Naive thymus-derived CD4-positive, alpha-beta T cell (primary cell): Measurements from ENCODE around the gene OTOR. TPM values are rescaled to one million over a fixed set of nuclear protein-coding genes. Genes with fewer than 3 reads are reported as not detected.

Experiments used
- ATAC-seq: fragments of 150-1000 bp; cut with Tn5 transposase; 2 replicates; pipeline ENCODE4 v1.10.0; 2021; ENCODE audit warnings: mild to moderate bottlenecking, moderate library complexity
- CTCF ChIA-PET: fragments of 350-600 bp; sonication (Branson Sonifier 250); formaldehyde crosslinking; loops from one replicate; lab custom pipeline; 2021; ENCODE audit warnings: antibody characterized with exemption; lab: Charles Lee
- POLR2A ChIA-PET: fragments of 350-600 bp; sonication (Branson Sonifier 250); formaldehyde crosslinking; loops from one replicate; lab custom pipeline; 2021; ENCODE audit warnings: antibody characterized with exemption, inconsistent platforms; lab: Charles Lee
- DNase-seq, 9 donors: peaks; one replicate each; pipeline versions ENCODE4 v3.0.0 to v3.0.0-alpha.2; 2020 to 2022; ENCODE audit warnings: mixed read lengths in 1 of 9
- H3K27ac ChIP-seq: one replicate; pipeline ENCODE4 v1.7.0; 2013; ENCODE audit warnings: mild to moderate bottlenecking, low read depth, low read length, moderate library complexity
- H3K27me3 ChIP-seq, 2 donors: one replicate each; pipeline ENCODE4 v1.7.0; 2013; ENCODE audit warnings: low read length in 2 of 2, mild to moderate bottlenecking in 2 of 2, moderate library complexity in 2 of 2; ENCODE audit not compliant: control insufficient read depth in 2 of 2, insufficient read depth in 2 of 2
- H3K36me3 ChIP-seq, 3 experiments: 1 replicate in 2 of 3; 2 replicates in 1 of 3; pipeline ENCODE4 v1.7.0; 2013; ENCODE audit warnings: low read length in 3 of 3, mild to moderate bottlenecking in 3 of 3, moderate library complexity in 1 of 3; ENCODE audit not compliant: insufficient read depth in 3 of 3, control insufficient read depth in 2 of 3
- H3K4me1 ChIP-seq, 2 donors: one replicate each; pipeline ENCODE4 v1.7.0; 2013; ENCODE audit warnings: low read length in 2 of 2, mild to moderate bottlenecking in 2 of 2, moderate library complexity in 1 of 2; ENCODE audit not compliant: control insufficient read depth in 2 of 2, insufficient read depth in 2 of 2
- H3K4me3 ChIP-seq: 2 replicates; pipeline ENCODE4 v1.7.0; 2013; ENCODE audit warnings: mild to moderate bottlenecking, low read length
- H3K9me3 ChIP-seq, 3 experiments: 1 replicate in 2 of 3; 2 replicates in 1 of 3; pipeline ENCODE4 v1.7.0; 2013; ENCODE audit warnings: low read length in 3 of 3; ENCODE audit not compliant: control insufficient read depth in 2 of 3
- H3K27ac Mint-ChIP-seq, 9 donors: one replicate each; pipeline ENCODE4 v1.8.0; 2020 to 2022; ENCODE audit warnings: mixed read lengths in 9 of 9, mild to moderate bottlenecking in 8 of 9, moderate library complexity in 5 of 9, inconsistent platforms in 2 of 9
- H3K27me3 Mint-ChIP-seq, 5 donors: one replicate each; pipeline ENCODE4 v1.8.0; 2021 to 2022; ENCODE audit warnings: mixed read lengths in 5 of 5, mild to moderate bottlenecking in 1 of 5
- H3K36me3 Mint-ChIP-seq, 5 donors: one replicate each; pipeline ENCODE4 v1.8.0; 2020 to 2022; ENCODE audit warnings: mixed read lengths in 5 of 5, mild to moderate bottlenecking in 3 of 5, inconsistent platforms in 1 of 5
- H3K4me1 Mint-ChIP-seq, 7 donors: one replicate each; pipeline ENCODE4 v1.8.0; 2020 to 2022; ENCODE audit warnings: mixed read lengths in 7 of 7, mild to moderate bottlenecking in 3 of 7, inconsistent platforms in 1 of 7
- H3K4me3 Mint-ChIP-seq, 10 donors: one replicate each; pipeline ENCODE4 v1.8.0; 2020 to 2022; ENCODE audit warnings: mild to moderate bottlenecking in 10 of 10, mixed read lengths in 10 of 10, moderate library complexity in 6 of 10, inconsistent platforms in 2 of 10
- H3K9me3 Mint-ChIP-seq, 11 donors: one replicate each; pipeline ENCODE4 v1.8.0; 2020 to 2022; ENCODE audit warnings: mixed read lengths in 11 of 11, mild to moderate bottlenecking in 4 of 11, inconsistent platforms in 1 of 11, moderate library complexity in 1 of 11
- intact Hi-C, 2 donors: fragments of 100-400 bp; cut with micrococcal nuclease; formaldehyde crosslinking; loops; one replicate each; pipeline ENCODE4 v1.15.1; 2023
- polyA plus RNA-seq, 2 donors: library from polyadenylated mRNA; unstranded; fragments of 300-500 nt; fragmentation: Illumina TruSeq; gene quantifications; one replicate each; pipeline ENCODE4 v1.2.3, GENCODE V29; 2021
- total RNA-seq, 6 experiments: library from RNA in 5 of 6; stranded (reverse) in 5 of 6; gene quantifications; 1 replicate in 5 of 6; 2 replicates in 1 of 6; pipeline ENCODE4 v1.2.3 and lab custom pipeline; 2021 to 2026

Gene OTOR
- total RNA-seq (not detected), polyA plus RNA-seq (not detected), total RNA-seq (lab: John Stamatoyannopoulos, UW) (not detected)

GRCh38 chr20:16748308-16748900 is at the start of gene OTOR:
TSS of gene OTOR (plus strand) at chr20:16748358. CDS start at chr20:16748402, 44 bp downstream.
- no peaks in the 10 kb centered on the region for H3K4me1 Mint-ChIP-seq
- H3K4me3 Mint-ChIP-seq, result no peak within 1 kb of the TSS
- H3K9me3 Mint-ChIP-seq, result no peaks in the 10 kb centered on the region
- H3K36me3 Mint-ChIP-seq, result no peaks in the 10 kb centered on the region
- no peak within 1 kb of the TSS for H3K27ac Mint-ChIP-seq
- Histone ChIP-seq H3K27me3 (no peaks in the 10 kb centered on the region), H3K4me3 (no peak within 1 kb of the TSS), H3K27ac (no peak within 1 kb of the TSS), H3K36me3 (no peaks in the 10 kb centered on the region), H3K4me1 (no peaks in the 10 kb centered on the region), H3K9me3 (no peaks in the 10 kb centered on the region)
- ChIA-PET CTCF (no interaction called here), POLR2A (no interaction called here)
- ATAC-seq, result no peak
- DNase-seq, result no peak
- intact Hi-C loops, result no loop called here
- H3K27me3 Mint-ChIP-seq, result peaks cover 0 to 38% (median 8%) of the 10 kb centered on the region in 5 donors

GRCh38 chr20:16699293-16699692 is 48.9 kb upstream of the OTOR start:
- no peaks in the 10 kb centered on the region for H3K27me3 ChIP-seq
- no peak overlapping the region for H3K4me3 ChIP-seq
- no peaks in the 10 kb centered on the region for H3K9me3 ChIP-seq
- no peaks in the 10 kb centered on the region for H3K36me3 ChIP-seq
- intact Hi-C loops, result no loop called here
- no peaks in the 10 kb centered on the region for H3K4me1 ChIP-seq
- ChIA-PET CTCF (no interaction called here), POLR2A (no interaction called here)
- no peak overlapping the region for H3K27ac ChIP-seq
- peak in 1 of 9 donors; percentile 1 for DNase-seq
- H3K4me3 Mint-ChIP-seq, result no peak overlapping the region
- no peaks in the 10 kb centered on the region for H3K36me3 Mint-ChIP-seq
- no peak for ATAC-seq
- H3K27me3 Mint-ChIP-seq, result peaks cover 3 to 17% (median 5%) of the 10 kb centered on the region in 5 donors
- H3K4me1 Mint-ChIP-seq, result peaks cover 0 to 4% (median 0%) of the 10 kb centered on the region in 7 donors
- no peaks in the 10 kb centered on the region for H3K9me3 Mint-ChIP-seq
- H3K27ac Mint-ChIP-seq, result no peak overlapping the region

- CTCF ChIA-PET, result no interaction called here
- H3K9me3 Mint-ChIP-seq, result peaks cover 0 to 5% (median 0%) of the 10 kb centered on the region in 11 donors
These were observed 46.9 kb upstream of the OTOR start for GRCh38 chr20:16701296-16701695.

GRCh38 chr20:16703570-16703969 is 44.6 kb upstream of the OTOR start:
- Mint-ChIP-seq H3K4me3 (no peak overlapping the region), H3K27me3 (peaks cover 0 to 22% (median 10%) of the 10 kb centered on the region in 5 donors), H3K36me3 (peaks cover 0 to 16% (median 0%) of the 10 kb centered on the region in 5 donors), H3K4me1 (peaks cover 7 to 29% (median 22%) of the 10 kb centered on the region in 7 donors), H3K27ac (no peak overlapping the region), H3K9me3 (peaks cover 0 to 11% (median 0%) of the 10 kb centered on the region in 11 donors)
- H3K4me1 ChIP-seq, result peaks cover 4 to 13% of the 10 kb centered on the region in 2 donors
- no peaks in the 10 kb centered on the region for H3K27me3 ChIP-seq
- no peaks in the 10 kb centered on the region for H3K36me3 ChIP-seq
- no peak overlapping the region for H3K27ac ChIP-seq
- ChIA-PET CTCF (no interaction called here), POLR2A (no interaction called here)
- intact Hi-C loops, result no loop called here
- no peak for ATAC-seq
- H3K4me3 ChIP-seq, result no peak overlapping the region
- DNase-seq, result no peak
- no peaks in the 10 kb centered on the region for H3K9me3 ChIP-seq

More at GRCh38 chr20:16701296-16701695, 46.9 kb upstream of the OTOR start:
- H3K27ac Mint-ChIP-seq, result no peak overlapping the region
- H3K4me3 ChIP-seq, result no peak overlapping the region
- POLR2A ChIA-PET, result no interaction called here
- H3K9me3 ChIP-seq, result no peaks in the 10 kb centered on the region
- intact Hi-C loops, result loop anchor here (1.0 kb wide), 2 partner anchors 60 to 120 kb away; no protein-coding TSS in a partner anchor
- no peaks in the 10 kb centered on the region for H3K4me1 ChIP-seq
- H3K27ac ChIP-seq, result no peak overlapping the region
- H3K27me3 ChIP-seq, result no peaks in the 10 kb centered on the region
- ATAC-seq, result peak; percentile 54
- H3K27me3 Mint-ChIP-seq, result peaks cover 0 to 18% (median 10%) of the 10 kb centered on the region in 5 donors
- peaks cover 0 to 7% (median under 1%) of the 10 kb centered on the region in 7 donors for H3K4me1 Mint-ChIP-seq
- DNase-seq, result peak in 6 of 9 donors; percentile 15 to 36 (median 28)
- no peaks in the 10 kb centered on the region for H3K36me3 ChIP-seq
- H3K4me3 Mint-ChIP-seq, result no peak overlapping the region
- peaks cover 0 to 6% (median 0%) of the 10 kb centered on the region in 5 donors for H3K36me3 Mint-ChIP-seq

GRCh38 chr20:16707674-16708073 is 40.5 kb upstream of the OTOR start:
- ChIA-PET CTCF (no interaction called here), POLR2A (interaction anchor here (2.5 kb wide), 1 partner anchor 21 kb away, joined by 13 read pairs; the partner anchor contains the start of gene SNRPB2)
- no peak for DNase-seq
- Mint-ChIP-seq H3K36me3 (peaks cover 0 to 21% (median 0%) of the 10 kb centered on the region in 5 donors), H3K27ac (peak overlapping the region in 2 of 9 donors; percentile 5 to 54), H3K4me3 (peak overlapping the region in 6 of 10 donors; percentile 1 to 67 (median 41)), H3K4me1 (peaks cover 26 to 52% (median 42%) of the 10 kb centered on the region in 7 donors), H3K27me3 (peaks cover 0 to 35% (median 9%) of the 10 kb centered on the region in 5 donors), H3K9me3 (peaks cover 0 to 17% (median 0%) of the 10 kb centered on the region in 11 donors)
- H3K27ac ChIP-seq, result no peak overlapping the region
- H3K4me1 ChIP-seq, result peaks cover 17 to 27% of the 10 kb centered on the region in 2 donors
- H3K27me3 ChIP-seq, result no peaks in the 10 kb centered on the region
- intact Hi-C loops, result loop anchor here in 1 of 2 donors (5.0 kb wide), 1 partner anchor 35 kb away; no protein-coding TSS in a partner anchor
- no peak for ATAC-seq
- no peaks in the 10 kb centered on the region for H3K36me3 ChIP-seq
- H3K4me3 ChIP-seq, result no peak overlapping the region
- H3K9me3 ChIP-seq, result no peaks in the 10 kb centered on the region

- Mint-ChIP-seq H3K36me3 (peaks cover 0 to 21% (median 0%) of the 10 kb centered on the region in 5 donors), H3K27me3 (peaks cover 0 to 41% (median 9%) of the 10 kb centered on the region in 5 donors), H3K27ac (peak overlapping the region in 8 of 9 donors; percentile 28 to 65 (median 38)), H3K4me1 (peaks cover 26 to 52% (median 42%) of the 10 kb centered on the region in 7 donors), H3K4me3 (peak overlapping the region in 9 of 10 donors; percentile 25 to 81 (median 63)), H3K9me3 (peaks cover 0 to 17% (median 0%) of the 10 kb centered on the region in 11 donors)
- H3K4me3 ChIP-seq, result no peak overlapping the region
- intact Hi-C loops, result loop anchor here (1.0 to 5.0 kb wide), 2 partner anchors 21 to 34 kb away; no protein-coding TSS in a partner anchor
- ChIA-PET POLR2A (interaction anchor here (2.5 kb wide), 1 partner anchor 20 kb away, joined by 13 read pairs; the partner anchor contains the start of gene SNRPB2), CTCF (no interaction called here)
- H3K4me1 ChIP-seq, result peaks cover 17 to 27% of the 10 kb centered on the region in 2 donors
- ATAC-seq, result no peak
- no peaks in the 10 kb centered on the region for H3K9me3 ChIP-seq
- no peak overlapping the region for H3K27ac ChIP-seq
- H3K36me3 ChIP-seq, result no peaks in the 10 kb centered on the region
- H3K27me3 ChIP-seq, result no peaks in the 10 kb centered on the region
- DNase-seq, result peak in 2 of 9 donors; percentile 12 to 17
These were observed 39.6 kb upstream of the OTOR start for GRCh38 chr20:16708602-16709001.
